Epithelial cell of esophagus (primary cell): ENCODE measurements around the gene ARL14EP.

Experiments
- DNase-seq: peaks from one replicate; pipeline ENCODE4 v3.0.0; 2010; ENCODE audit warnings: low read depth
- H3K4me3 ChIP-seq: 2 replicates; pipeline ENCODE4 v1.5.1; 2011; ENCODE audit warnings: mild to moderate bottlenecking, low read length, control low read depth
- CTCF ChIP-seq: IDR thresholded peaks from 2 replicates; pipeline ENCODE4 v1.5.1; 2011; ENCODE audit warnings: low read depth, mild to moderate bottlenecking, low read length, control low read depth, inconsistent platforms; ENCODE audit not compliant: insufficient read depth; ENCODE audit errors: missing control alignments

Gene ARL14EP

GRCh38 chr11:30342736-30343166 is 19.8 kb downstream of the ARL14EP start:
- no peak overlapping the region for H3K4me3 ChIP-seq
- TF ChIP-seq CTCF: no peak
- no peak for DNase-seq

GRCh38 chr11:30344085-30344484 is 21.2 kb downstream of the ARL14EP start:
- no peak for TF ChIP-seq CTCF
- no peak for DNase-seq
- no peak overlapping the region for H3K4me3 ChIP-seq

GRCh38 chr11:30345644-30346043 is 22.7 kb downstream of the ARL14EP start:
- H3K4me3 ChIP-seq: no peak overlapping the region
- TF ChIP-seq CTCF: no peak
- DNase-seq: no peak

- DNase-seq: peak; percentile 66
- peak; percentile 59 for TF ChIP-seq CTCF
- no peak overlapping the region for H3K4me3 ChIP-seq
These were observed 23.3 kb downstream of the ARL14EP start for GRCh38 chr11:30346068-30346688.

GRCh38 chr11:30348035-30348434 is 25.1 kb downstream of the ARL14EP start:
- H3K4me3 ChIP-seq: no peak overlapping the region
- DNase-seq: no peak

GRCh38 chr11:30349885-30350284 is 27.0 kb downstream of the ARL14EP start:
- TF ChIP-seq CTCF: no peak
- no peak overlapping the region for H3K4me3 ChIP-seq
- DNase-seq: no peak

More at GRCh38 chr11:30348035-30348434, 25.1 kb downstream of the ARL14EP start:
- no peak for TF ChIP-seq CTCF

- no peak overlapping the region for H3K4me3 ChIP-seq
- DNase-seq: no peak
- no peak for TF ChIP-seq CTCF
These were observed 27.5 kb downstream of the ARL14EP start for GRCh38 chr11:30350384-30350783.
